Natural killer cell (primary cell): ENCODE measurements around the gene COA4. TPM values are rescaled to one million over a fixed set of nuclear protein-coding genes. Genes with fewer than 3 reads are reported as not detected.

ENCODE experiments used
- ATAC-seq, 3 donors: fragments of 150-1000 bp in 2 of 3; fragments of 200-7000 bp in 1 of 3; cut with Tn5 transposase; 1 replicate in 1 of 3; 2 replicates in 2 of 3; pipeline ENCODE4 v1.10.0; 2021; ENCODE audit warnings: mild to moderate bottlenecking in 2 of 3, moderate library complexity in 2 of 3
- DNase-seq, 2 donors: peaks; one replicate each; pipeline versions ENCODE4 v3.0.0 to v3.0.0-alpha.2; 2013 to 2021; ENCODE audit warnings: mixed read lengths in 1 of 2
- H3K27ac ChIP-seq: one replicate; pipeline ENCODE4 v1.5.1; 2013; ENCODE audit warnings: mild to moderate bottlenecking, low read length
- H3K27me3 ChIP-seq: one replicate; pipeline ENCODE4 v1.6.1; 2013; ENCODE audit warnings: low read length; ENCODE audit not compliant: control insufficient read depth, insufficient read depth
- H3K36me3 ChIP-seq: one replicate; pipeline ENCODE4 v1.6.1; 2013; ENCODE audit warnings: low read length; ENCODE audit not compliant: control insufficient read depth, insufficient read depth
- H3K4me1 ChIP-seq: one replicate; pipeline ENCODE4 v1.6.1; 2013; ENCODE audit warnings: low read length; ENCODE audit not compliant: control insufficient read depth, insufficient read depth
- H3K4me3 ChIP-seq: one replicate; pipeline ENCODE4 v1.5.1; 2013; ENCODE audit warnings: low read length
- H3K9me3 ChIP-seq: one replicate; pipeline ENCODE4 v1.6.1; 2013; ENCODE audit warnings: low read length; ENCODE audit not compliant: control insufficient read depth, insufficient read depth
- H3K27ac Mint-ChIP-seq, 2 donors: one replicate each; pipeline ENCODE4 v1.8.0; 2022; ENCODE audit warnings: mild to moderate bottlenecking in 2 of 2, mixed read lengths in 2 of 2, moderate library complexity in 1 of 2
- H3K27me3 Mint-ChIP-seq, 2 donors: one replicate each; pipeline ENCODE4 v1.8.0; 2022; ENCODE audit warnings: low read depth in 2 of 2, mixed read lengths in 2 of 2
- H3K36me3 Mint-ChIP-seq: one replicate; pipeline ENCODE4 v1.8.0; 2022; ENCODE audit warnings: mixed read lengths
- H3K4me1 Mint-ChIP-seq, 2 donors: one replicate each; pipeline ENCODE4 v1.8.0; 2022; ENCODE audit warnings: mixed read lengths in 2 of 2
- H3K4me3 Mint-ChIP-seq: one replicate; pipeline ENCODE4 v1.8.0; 2022; ENCODE audit warnings: mild to moderate bottlenecking, moderate library complexity, mixed read lengths
- H3K9me3 Mint-ChIP-seq, 2 donors: one replicate each; pipeline ENCODE4 v1.8.0; 2022; ENCODE audit warnings: mixed read lengths in 2 of 2
- CTCF ChIP-seq: fragments of 200-600 bp; IDR thresholded peaks from one replicate; pipeline ENCODE4 v1.8.0; 2022; ENCODE audit warnings: antibody characterized with exemption
- WGBS: methylation state at CpG from one replicate; pipeline ENCODE4 v1.1.7; 2013; ENCODE audit warnings: missing lambda C conversion rate; ENCODE audit not compliant: insufficient coverage; 5-methylcytosine and 5-hydroxymethylcytosine counted together
- intact Hi-C: fragments of 100-400 bp; cut with micrococcal nuclease; formaldehyde crosslinking; loops from one replicate; pipeline ENCODE4 v1.14.2; 2022
- total RNA-seq, 4 donors: library from RNA; stranded (reverse); fragments of 120-200 nt in 1 of 4; gene quantifications; one replicate each; pipeline versions ENCODE4 v1.2.3 to v1.2.4, GENCODE V29; 2013 to 2022

COA4 gene
- total RNA-seq, 3 donors from 2014 or later (not counting 1 experiment from before 2014, with no cell fraction given): 23.0 to 32.9 (median 26.0) TPM

- ATAC-seq: no peak
Observed at GRCh38 chr11:73914284-73914683, 37.6 kb upstream of the COA4 start.

GRCh38 chr11:73913472-73913871, 36.8 kb upstream of the COA4 start:
- no peak overlapping the region for H3K4me3 ChIP-seq
- no peaks in the 10 kb centered on the region for H3K4me1 ChIP-seq
- H3K36me3 ChIP-seq: peaks cover 52% of the 10 kb centered on the region
- no peaks in the 10 kb centered on the region for H3K27me3 ChIP-seq
- no peak overlapping the region for H3K4me3 Mint-ChIP-seq
- ATAC-seq: no peak
- no peak for TF ChIP-seq CTCF
- no peaks in the 10 kb centered on the region for H3K9me3 ChIP-seq
- H3K4me1 Mint-ChIP-seq: no peaks in the 10 kb centered on the region
- H3K27ac Mint-ChIP-seq: no peak overlapping the region
- no peak overlapping the region for H3K27ac ChIP-seq
- no peak for DNase-seq
- H3K9me3 Mint-ChIP-seq: no peaks in the 10 kb centered on the region
- intact Hi-C loops: no loop called here
- H3K27me3 Mint-ChIP-seq: no peaks in the 10 kb centered on the region
- peaks cover 15% of the 10 kb centered on the region for H3K36me3 Mint-ChIP-seq

More at GRCh38 chr11:73914284-73914683, 37.6 kb upstream of the COA4 start:
- Histone ChIP-seq H3K4me1 (no peaks in the 10 kb centered on the region), H3K36me3 (peaks cover 58% of the 10 kb centered on the region), H3K27me3 (no peaks in the 10 kb centered on the region), H3K4me3 (no peak overlapping the region), H3K27ac (no peak overlapping the region), H3K9me3 (no peaks in the 10 kb centered on the region)
- Mint-ChIP-seq H3K4me3 (no peak overlapping the region), H3K27me3 (no peaks in the 10 kb centered on the region), H3K27ac (no peak overlapping the region), H3K9me3 (no peaks in the 10 kb centered on the region), H3K4me1 (no peaks in the 10 kb centered on the region), H3K36me3 (peaks cover 23% of the 10 kb centered on the region)
- intact Hi-C loops: no loop called here
- 95% methylated on average over 4 of the region's 4 CpGs for WGBS
- TF ChIP-seq CTCF: no peak
- DNase-seq: no peak

GRCh38 chr11:73912026-73912425, 35.4 kb upstream of the COA4 start:
- H3K27me3 ChIP-seq: no peaks in the 10 kb centered on the region
- no peaks in the 10 kb centered on the region for H3K9me3 Mint-ChIP-seq
- H3K27ac Mint-ChIP-seq: no peak overlapping the region
- H3K27ac ChIP-seq: no peak overlapping the region
- 96% methylated on average over 2 of the region's 2 CpGs for WGBS
- H3K4me3 Mint-ChIP-seq: no peak overlapping the region
- DNase-seq (no peak), ATAC-seq (no peak)
- H3K27me3 Mint-ChIP-seq: no peaks in the 10 kb centered on the region
- H3K9me3 ChIP-seq: no peaks in the 10 kb centered on the region
- no peaks in the 10 kb centered on the region for H3K4me1 Mint-ChIP-seq
- intact Hi-C loops: no loop called here
- peaks cover 14% of the 10 kb centered on the region for H3K36me3 Mint-ChIP-seq
- H3K36me3 ChIP-seq: peaks cover 52% of the 10 kb centered on the region
- no peak for TF ChIP-seq CTCF
- H3K4me1 ChIP-seq: no peaks in the 10 kb centered on the region
- H3K4me3 ChIP-seq: no peak overlapping the region

- Mint-ChIP-seq H3K36me3 (peaks cover 7% of the 10 kb centered on the region), H3K27ac (no peak overlapping the region), H3K27me3 (no peaks in the 10 kb centered on the region), H3K9me3 (no peaks in the 10 kb centered on the region), H3K4me1 (no peaks in the 10 kb centered on the region), H3K4me3 (no peak overlapping the region)
- no peak for TF ChIP-seq CTCF
- ATAC-seq: peak; percentile 25 to 41 (median 29)
- Histone ChIP-seq H3K36me3 (peaks cover 24% of the 10 kb centered on the region), H3K9me3 (no peaks in the 10 kb centered on the region), H3K4me1 (no peaks in the 10 kb centered on the region), H3K27me3 (no peaks in the 10 kb centered on the region), H3K27ac (no peak overlapping the region), H3K4me3 (no peak overlapping the region)
- intact Hi-C loops: no loop called here
- DNase-seq: no peak
- 90% methylated on average over 4 of the region's 4 CpGs for WGBS
Observed at GRCh38 chr11:73907191-73907590, 30.5 kb upstream of the COA4 start.
